Measurements from ENCODE around the gene ABLIM3.

Gene ABLIM3

GRCh38 chr5:149221326-149221725 is 80.0 kb downstream of the ABLIM3 start:
- no peak for DNase-seq

- no peak for DNase-seq
Observed at GRCh38 chr5:149221731-149222342, 80.5 kb downstream of the ABLIM3 start.

- DNase-seq = no peak
Observed at GRCh38 chr5:149223081-149223848, 82.0 kb downstream of the ABLIM3 start.

GRCh38 chr5:149224282-149224681 is 83.0 kb downstream of the ABLIM3 start:
- no peak for DNase-seq

GRCh38 chr5:149227168-149227826 is 86.0 kb downstream of the ABLIM3 start:
- no peak for DNase-seq

- no peak for DNase-seq
Observed at GRCh38 chr5:149228618-149229297, 87.5 kb downstream of the ABLIM3 start.

- no peak for DNase-seq
Observed at GRCh38 chr5:149229298-149229937, 88.1 kb downstream of the ABLIM3 start.

GRCh38 chr5:149235841-149236240 is 94.5 kb downstream of the ABLIM3 start:
- no peak for DNase-seq

GRCh38 chr5:149237662-149238061 is 96.4 kb downstream of the ABLIM3 start:
- no peak for DNase-seq

GRCh38 chr5:149238540-149238939 is 97.2 kb downstream of the ABLIM3 start:
- no peak for DNase-seq

- peak in 1 of 2 donors; percentile 13 for DNase-seq
Observed at GRCh38 chr5:149239917-149240316, 98.6 kb downstream of the ABLIM3 start.

- DNase-seq = peak; percentile 62 to 71
Observed at GRCh38 chr5:149240354-149240998, 99.2 kb downstream of the ABLIM3 start.

- DNase-seq = no peak
Observed at GRCh38 chr5:149242339-149242738, 101.0 kb downstream of the ABLIM3 start.

- no peak for DNase-seq
Observed at GRCh38 chr5:149246906-149247305, 105.6 kb downstream of the ABLIM3 start.

- DNase-seq = no peak
Observed at GRCh38 chr5:149247726-149248125, 106.4 kb downstream of the ABLIM3 start.

- DNase-seq = no peak
Observed at GRCh38 chr5:149251546-149251945, 110.3 kb downstream of the ABLIM3 start.

GRCh38 chr5:149254506-149254905 is 113.2 kb downstream of the ABLIM3 start:
- no peak for DNase-seq

- no peak for DNase-seq
Observed at GRCh38 chr5:149256451-149256850, 115.2 kb downstream of the ABLIM3 start.

- no peak for DNase-seq
Observed at GRCh38 chr5:149257131-149257530, 115.8 kb downstream of the ABLIM3 start.

- no peak for DNase-seq
Observed at GRCh38 chr5:149257889-149258705, 116.8 kb downstream of the ABLIM3 start.

GRCh38 chr5:149260761-149261160 is 119.5 kb downstream of the ABLIM3 start:
- no peak for DNase-seq
